GM23338 (cell line): ENCODE results near the gene WDR37. TPM values are rescaled to one million over a fixed set of nuclear protein-coding genes. Genes with fewer than 3 reads are reported as not detected.

Experiments
- ATAC-seq: fragments of 200-7000 bp; cut with Tn5 transposase; 3 replicates; pipeline ENCODE4 v1.9.1; 2020
- DNase-seq: peaks from one replicate; pipeline ENCODE4 v3.0.0-alpha.2; 2015; ENCODE audit warnings: low spot score
- H2AFZ ChIP-seq: fragments of 200-600 bp; sonication (generic); 2 replicates; pipeline ENCODE4 v1.8.0; 2016; ENCODE audit warnings: antibody characterized with exemption, mild to moderate bottlenecking, moderate library complexity
- H3F3A ChIP-seq: fragments of 200-600 bp; sonication (generic); replicated peaks from 2 replicates; pipeline ENCODE4 v1.8.0; 2017; ENCODE audit warnings: antibody characterized with exemption, mixed run types, low read depth
- H3K27ac ChIP-seq: fragments of 200-600 bp; sonication (generic); 2 replicates; pipeline ENCODE4 v1.6.1; 2016; ENCODE audit warnings: low read depth
- H3K27me3 ChIP-seq: fragments of 200-600 bp; sonication (generic); 2 replicates; pipeline ENCODE4 v1.8.0; 2016; ENCODE audit warnings: mild to moderate bottlenecking, mixed run types, moderate library complexity; ENCODE audit not compliant: insufficient read depth
- H3K36me3 ChIP-seq: fragments of 200-600 bp; sonication (generic); 2 replicates; pipeline ENCODE4 v1.8.0; 2016; ENCODE audit warnings: mild to moderate bottlenecking; ENCODE audit not compliant: insufficient read depth
- H3K4me1 ChIP-seq: fragments of 200-600 bp; sonication (generic); 2 replicates; pipeline ENCODE4 v1.8.0; 2016; ENCODE audit warnings: mild to moderate bottlenecking, moderate library complexity; ENCODE audit not compliant: insufficient read depth
- H3K4me2 ChIP-seq: fragments of 200-600 bp; sonication (generic); 2 replicates; pipeline ENCODE4 v1.7.1; 2017; ENCODE audit warnings: mixed run types
- H3K4me3 ChIP-seq: fragments of 200-600 bp; sonication (generic); 2 replicates; pipeline ENCODE4 v1.6.1; 2016; ENCODE audit warnings: mixed run types
- H3K79me2 ChIP-seq: fragments of 200-600 bp; sonication (generic); replicated peaks from 2 replicates; pipeline ENCODE4 v1.8.0; 2017; ENCODE audit warnings: mild to moderate bottlenecking; ENCODE audit not compliant: insufficient read depth
- H3K9me2 ChIP-seq: fragments of 200-600 bp; sonication (generic); 2 replicates; pipeline ENCODE4 v1.8.0; 2017; ENCODE audit not compliant: insufficient read depth
- H4K20me1 ChIP-seq: fragments of 200-600 bp; sonication (generic); replicated peaks from 2 replicates; pipeline ENCODE4 v1.8.0; 2017; ENCODE audit warnings: mild to moderate bottlenecking; ENCODE audit not compliant: insufficient read depth
- H3K27ac Mint-ChIP-seq: 2 replicates; pipeline ENCODE4 v1.8.0; 2020; ENCODE audit warnings: inconsistent platforms, mild to moderate bottlenecking, moderate library complexity, mixed read lengths
- H3K27me3 Mint-ChIP-seq: 3 replicates; pipeline ENCODE4 v1.8.0; 2022; ENCODE audit warnings: low read depth, mild to moderate bottlenecking, moderate library complexity, mixed read lengths, inconsistent platforms; ENCODE audit not compliant: insufficient read depth, poor library complexity
- H3K36me3 Mint-ChIP-seq: 3 replicates; pipeline ENCODE4 v1.8.0; 2021; ENCODE audit warnings: low read depth, mild to moderate bottlenecking, inconsistent platforms, moderate library complexity, mixed read lengths
- H3K4me1 Mint-ChIP-seq: 3 replicates; pipeline ENCODE4 v1.8.0; 2020; ENCODE audit warnings: mild to moderate bottlenecking, inconsistent platforms, mixed read lengths
- H3K4me3 Mint-ChIP-seq: 3 replicates; pipeline ENCODE4 v1.8.0; 2021; ENCODE audit warnings: moderate library complexity, mild to moderate bottlenecking, inconsistent platforms, mixed read lengths
- H3K9me3 Mint-ChIP-seq: 3 replicates; pipeline ENCODE4 v1.8.0; 2020; ENCODE audit warnings: moderate library complexity, mild to moderate bottlenecking, inconsistent platforms, mixed read lengths
- CREB1 ChIP-seq: fragments of 250-450 bp; sonication (Bioruptor Pico); IDR thresholded peaks from 2 replicates; pipeline ENCODE4 v1.5.0; 2020; ENCODE audit warnings: low read depth, mild to moderate bottlenecking, moderate library complexity
- CTCF ChIP-seq, 2 experiments: fragments of 200-600 bp in 1 of 2; sonication (generic) in 1 of 2; conservative IDR thresholded peaks; 2 replicates each; pipeline versions ENCODE4 v1.5.1 to v1.6.1; 2016 to 2017; ENCODE audit warnings: antibody characterized with exemption in 2 of 2, low read depth in 2 of 2, mild to moderate bottlenecking in 2 of 2, moderate library complexity in 1 of 2
- ETS1 ChIP-seq: IDR thresholded peaks from 2 replicates; pipeline ENCODE4 v1.6.1; 2016; ENCODE audit warnings: antibody characterized with exemption
- EZH2 ChIP-seq: fragments of 200-600 bp; sonication (generic); IDR thresholded peaks from one replicate; pipeline ENCODE4 v1.8.0; 2017; ENCODE audit warnings: antibody characterized with exemption, mild to moderate bottlenecking, low read depth; ENCODE audit not compliant: unreplicated experiment
- JUNB ChIP-seq: IDR thresholded peaks from one replicate; pipeline ENCODE4 v1.6.1; 2016; ENCODE audit warnings: antibody characterized with exemption; ENCODE audit not compliant: unreplicated experiment
- REST ChIP-seq: IDR thresholded peaks from one replicate; pipeline ENCODE4 v1.6.1; 2018; ENCODE audit warnings: antibody characterized with exemption; ENCODE audit not compliant: unreplicated experiment
- STAT1 ChIP-seq: IDR thresholded peaks from one replicate; pipeline ENCODE4 v1.6.1; 2016; ENCODE audit warnings: antibody characterized with exemption; ENCODE audit not compliant: unreplicated experiment
- polyA plus RNA-seq: library from polyadenylated mRNA; unstranded; fragments of >200 nt; fragmentation: Nextera tagmentation; extraction: Ambion mirVana; gene quantifications from 2 replicates; pipeline ENCODE4 v1.2.1, GENCODE V29; 2016
- total RNA-seq: library from RNA; depleted of rRNA; stranded (reverse); fragments of >200 nt; shearing (Covaris generic); gene quantifications from 2 replicates; pipeline ENCODE4 v1.2.3, GENCODE V29; 2014

WDR37 gene
- total and polyA plus RNA-seq, 2 experiments from 2014 or later: 6.0 to 10.2 TPM

GRCh38 chr10:1169981-1170866 is 114.0 kb downstream of the WDR37 start:
- Histone ChIP-seq H3K4me2 (no peak overlapping the region), H4K20me1 (no peaks in the 10 kb centered on the region), H3K4me1 (no peaks in the 10 kb centered on the region), H3K27me3 (no peaks in the 10 kb centered on the region), H3K9me2 (peaks cover 5% of the 10 kb centered on the region; the same call in 1 of the 2 replicates), H3K79me2 (no peaks in the 10 kb centered on the region), H2AFZ (no peak overlapping the region), H3F3A (no peaks in the 10 kb centered on the region; the same call in 1 of the 2 replicates), H3K4me3 (no peak overlapping the region), H3K27ac (no peak overlapping the region), H3K36me3 (no peaks in the 10 kb centered on the region)
- no peak overlapping the region for H3K27ac Mint-ChIP-seq
- ATAC-seq (no peak), DNase-seq (no peak)
- H3K36me3 Mint-ChIP-seq: no peaks in the 10 kb centered on the region
- peaks cover 18% of the 10 kb centered on the region for H3K27me3 Mint-ChIP-seq
- no peak overlapping the region for H3K4me3 Mint-ChIP-seq
- H3K4me1 Mint-ChIP-seq: no peaks in the 10 kb centered on the region; the same call in 1 of the 3 replicates
- H3K9me3 Mint-ChIP-seq: no peaks in the 10 kb centered on the region
- TF ChIP-seq STAT1 (no peak), CTCF (conservative IDR thresholded peaks at IDR 0.05; ENCODE audit: low read depth in 2 of 2) (0 out of 4 replicates have a peak, but pooled peaks of 1 of the 2 experiments have one; percentile 5)

GRCh38 chr10:1170867-1171180 is 114.6 kb downstream of the WDR37 start:
- no peak overlapping the region for H3K4me3 ChIP-seq
- peaks cover 3% of the 10 kb centered on the region; the same call in 1 of the 2 replicates for H3K9me2 ChIP-seq
- H3K27ac ChIP-seq: no peak overlapping the region
- H3K79me2 ChIP-seq: no peaks in the 10 kb centered on the region
- TF ChIP-seq ETS1: no peak
- H3K36me3 ChIP-seq: no peaks in the 10 kb centered on the region
- H3K27me3 Mint-ChIP-seq: peaks cover 16% of the 10 kb centered on the region
- DNase-seq (no peak), ATAC-seq (no peak)
- no peak overlapping the region for H3K27ac Mint-ChIP-seq
- no peaks in the 10 kb centered on the region for H3F3A ChIP-seq
- no peaks in the 10 kb centered on the region for H3K27me3 ChIP-seq
- no peak overlapping the region for H3K4me3 Mint-ChIP-seq
- no peaks in the 10 kb centered on the region for H3K36me3 Mint-ChIP-seq
- no peaks in the 10 kb centered on the region for H3K4me1 ChIP-seq
- H3K4me2 ChIP-seq: no peak overlapping the region
- no peaks in the 10 kb centered on the region for H4K20me1 ChIP-seq
- H2AFZ ChIP-seq: no peak overlapping the region
- H3K4me1 Mint-ChIP-seq: no peaks in the 10 kb centered on the region; the same call in 1 of the 3 replicates
- no peaks in the 10 kb centered on the region for H3K9me3 Mint-ChIP-seq

- Mint-ChIP-seq H3K4me1 (no peaks in the 10 kb centered on the region; the same call in 1 of the 3 replicates), H3K27ac (no peak overlapping the region)
- H2AFZ ChIP-seq: no peak overlapping the region
Observed at GRCh38 chr10:1171182-1171581, 115.0 kb downstream of the WDR37 start.

More at GRCh38 chr10:1171182-1171581, 115.0 kb downstream of the WDR37 start:
- no peak overlapping the region for H3K4me3 ChIP-seq
- no peaks in the 10 kb centered on the region for H3K36me3 ChIP-seq
- H3K4me2 ChIP-seq: no peak overlapping the region
- H3K27ac ChIP-seq: no peak overlapping the region
- DNase-seq: no peak
- Mint-ChIP-seq H3K4me3 (no peak overlapping the region), H3K9me3 (no peaks in the 10 kb centered on the region), H3K36me3 (no peaks in the 10 kb centered on the region), H3K27me3 (peaks cover 16% of the 10 kb centered on the region)
- H3K79me2 ChIP-seq: no peaks in the 10 kb centered on the region
- H3K9me2 ChIP-seq: no peaks in the 10 kb centered on the region
- TF ChIP-seq JUNB (no peak), CREB1 (CRISPR knock-in tag) (no peak), EZH2 (no peak), REST (no peak)
- no peaks in the 10 kb centered on the region for H3K27me3 ChIP-seq
- ATAC-seq: no peak
- H3F3A ChIP-seq: no peaks in the 10 kb centered on the region
- H4K20me1 ChIP-seq: no peaks in the 10 kb centered on the region
- H3K4me1 ChIP-seq: no peaks in the 10 kb centered on the region
